Neuronal stem cell (in vitro differentiated cells): Measurements from ENCODE around the gene CPNE4.

ENCODE experiments used
- DNase-seq: peaks from one replicate; pipeline ENCODE4 v3.0.0-alpha.2; 2013; ENCODE audit warnings: low spot score
- H2AFZ ChIP-seq: one replicate; pipeline ENCODE4 v1.6.1; 2013; ENCODE audit warnings: mild to moderate bottlenecking, low read length, inconsistent platforms
- H2AK5ac ChIP-seq: 2 replicates; pipeline ENCODE4 v1.6.1; 2013; ENCODE audit warnings: low read depth, mild to moderate bottlenecking, inconsistent platforms, low read length, moderate library complexity, mixed read lengths
- H2BK120ac ChIP-seq: 2 replicates; pipeline ENCODE4 v1.6.1; 2013; ENCODE audit warnings: low read depth, mild to moderate bottlenecking, inconsistent platforms, low read length, moderate library complexity, mixed read lengths
- H2BK12ac ChIP-seq: one replicate; pipeline ENCODE4 v1.6.1; 2013; ENCODE audit warnings: low read length, inconsistent platforms
- H2BK15ac ChIP-seq: 2 replicates; pipeline ENCODE4 v1.6.1; 2013; ENCODE audit warnings: mild to moderate bottlenecking, low read length, inconsistent platforms, mixed read lengths
- H2BK5ac ChIP-seq: one replicate; pipeline ENCODE4 v1.6.1; 2013; ENCODE audit warnings: inconsistent platforms, mild to moderate bottlenecking, low read length, moderate library complexity
- H3K14ac ChIP-seq: one replicate; pipeline ENCODE4 v1.6.1; 2013; ENCODE audit warnings: low read length, inconsistent platforms
- H3K18ac ChIP-seq: 2 replicates; pipeline ENCODE4 v1.6.1; 2013; ENCODE audit warnings: low read length, inconsistent platforms
- H3K23ac ChIP-seq: 2 replicates; pipeline ENCODE4 v1.6.1; 2013; ENCODE audit warnings: low read depth, mild to moderate bottlenecking, mixed read lengths, low read length, inconsistent platforms; ENCODE audit not compliant: poor library complexity
- H3K27ac ChIP-seq: replicated peaks from 3 replicates; pipeline ENCODE4 v1.5.1; 2013; ENCODE audit warnings: low read length, inconsistent platforms
- H3K27me3 ChIP-seq, 3 experiments: 2 replicates each; pipeline ENCODE4 v1.6.1; 2013; ENCODE audit warnings: low read length in 3 of 3, mild to moderate bottlenecking in 2 of 3, inconsistent platforms in 1 of 3, low read depth in 1 of 3, mixed read lengths in 1 of 3, moderate library complexity in 1 of 3; ENCODE audit not compliant: control insufficient read depth in 3 of 3, insufficient read depth in 3 of 3
- H3K36me3 ChIP-seq, 2 donors: replicated peaks in 1 of 2; 2 replicates each; pipeline ENCODE4 v1.6.1; 2013; ENCODE audit warnings: low read length in 2 of 2; ENCODE audit not compliant: control insufficient read depth in 2 of 2, insufficient read depth in 2 of 2
- H3K4ac ChIP-seq: 2 replicates; pipeline ENCODE4 v1.6.1; 2013; ENCODE audit warnings: inconsistent platforms, mild to moderate bottlenecking, low read length, moderate library complexity
- H3K4me1 ChIP-seq, 2 donors: 1 replicate in 1 of 2; 2 replicates in 1 of 2; pipeline ENCODE4 v1.6.1; 2013; ENCODE audit warnings: low read length in 2 of 2, low read depth in 1 of 2; ENCODE audit not compliant: control insufficient read depth in 2 of 2, insufficient read depth in 1 of 2
- H3K4me2 ChIP-seq: one replicate; pipeline ENCODE4 v1.6.1; 2013; ENCODE audit warnings: mild to moderate bottlenecking, low read length, inconsistent platforms; ENCODE audit not compliant: insufficient read depth, poor library complexity, severe bottlenecking
- H3K4me3 ChIP-seq, 2 donors: 2 replicates each; pipeline ENCODE4 v1.5.1; 2013; ENCODE audit warnings: low read length in 2 of 2, mild to moderate bottlenecking in 2 of 2, inconsistent platforms in 1 of 2, moderate library complexity in 1 of 2
- H3K79me1 ChIP-seq: one replicate; pipeline ENCODE4 v1.6.1; 2013; ENCODE audit warnings: low read depth, mild to moderate bottlenecking, inconsistent platforms, low read length, moderate library complexity
- H3K9ac ChIP-seq: one replicate; pipeline ENCODE4 v1.6.1; 2013; ENCODE audit warnings: mild to moderate bottlenecking, low read depth, low read length, inconsistent platforms; ENCODE audit not compliant: poor library complexity
- H3K9me3 ChIP-seq, 2 donors: replicated peaks in 1 of 2; 2 replicates each; pipeline versions ENCODE3 to v1.6.1; 2013; ENCODE audit warnings: low read length in 2 of 2, mild to moderate bottlenecking in 2 of 2, inconsistent platforms in 1 of 2, low read depth in 1 of 2, mixed read lengths in 1 of 2, moderate library complexity in 1 of 2; ENCODE audit not compliant: control insufficient read depth in 2 of 2, insufficient read depth in 1 of 2
- H4K8ac ChIP-seq: one replicate; pipeline ENCODE4 v1.6.1; 2013; ENCODE audit warnings: low read depth, mild to moderate bottlenecking, inconsistent platforms, low read length, moderate library complexity
- H4K91ac ChIP-seq: one replicate; pipeline ENCODE4 v1.6.1; 2013; ENCODE audit warnings: low read length, low read depth, mild to moderate bottlenecking, inconsistent platforms; ENCODE audit not compliant: poor library complexity
- WGBS, 2 donors: extraction: QIAGEN DNeasy Blood & Tissue Kit; methylation state at CpG; one replicate each; pipeline ENCODE4 v1.1.7; 2013; ENCODE audit warnings: missing lambda C conversion rate in 2 of 2, mixed read lengths in 1 of 2; ENCODE audit not compliant: insufficient read length in 2 of 2, insufficient replicate concordance in 1 of 2; ENCODE audit errors: extremely low coverage in 2 of 2; 5-methylcytosine and 5-hydroxymethylcytosine counted together

The CPNE4 gene

DNA sequence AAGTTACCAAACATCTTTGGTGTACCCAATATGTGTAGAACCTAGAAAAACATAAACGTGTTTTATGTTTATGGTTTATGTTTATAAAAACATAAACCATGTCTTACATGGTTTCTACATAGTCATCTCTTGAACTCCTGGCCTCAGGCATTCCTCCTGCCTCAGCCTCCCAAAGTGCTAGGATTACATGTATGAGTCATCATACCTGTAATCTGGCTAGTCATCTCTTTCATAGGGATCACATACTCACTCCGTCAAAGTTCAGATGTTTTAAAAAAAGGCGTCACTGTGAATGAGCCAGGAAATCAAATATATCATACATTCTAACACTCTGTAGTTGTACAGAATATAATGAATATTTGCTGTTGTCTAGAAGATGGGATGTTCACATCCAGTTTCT is 178.6 kb downstream of the CPNE4 start:
- H3K4ac ChIP-seq, result no peak overlapping the region
- no peak overlapping the region for H2BK15ac ChIP-seq
- H3K18ac ChIP-seq, result no peak overlapping the region
- H3K79me1 ChIP-seq, result no peaks in the 10 kb centered on the region
- no peak overlapping the region for H3K4me2 ChIP-seq
- H3K4me1 ChIP-seq, result no peaks in the 10 kb centered on the region
- H3K9ac ChIP-seq, result no peak overlapping the region
- no peak overlapping the region for H3K14ac ChIP-seq
- no CpG with 5 or more reads among the region's 3 CpGs for WGBS, 2 donors
- H3K23ac ChIP-seq, result no peak overlapping the region
- no peak overlapping the region for H3K27ac ChIP-seq
- H4K8ac ChIP-seq, result no peak overlapping the region
- no peak overlapping the region for H3K4me3 ChIP-seq
- no peak overlapping the region for H2AK5ac ChIP-seq
- no peak overlapping the region for H2BK5ac ChIP-seq
- no peaks in the 10 kb centered on the region for H3K36me3 ChIP-seq
- no peak overlapping the region for H2BK12ac ChIP-seq
- no peak overlapping the region for H2AFZ ChIP-seq
- no peak overlapping the region for H4K91ac ChIP-seq
- H3K9me3 ChIP-seq, result no peaks in the 10 kb centered on the region
- DNase-seq, result no peak
- H2BK120ac ChIP-seq, result no peak overlapping the region
- no peaks in the 10 kb centered on the region for H3K27me3 ChIP-seq

DNA sequence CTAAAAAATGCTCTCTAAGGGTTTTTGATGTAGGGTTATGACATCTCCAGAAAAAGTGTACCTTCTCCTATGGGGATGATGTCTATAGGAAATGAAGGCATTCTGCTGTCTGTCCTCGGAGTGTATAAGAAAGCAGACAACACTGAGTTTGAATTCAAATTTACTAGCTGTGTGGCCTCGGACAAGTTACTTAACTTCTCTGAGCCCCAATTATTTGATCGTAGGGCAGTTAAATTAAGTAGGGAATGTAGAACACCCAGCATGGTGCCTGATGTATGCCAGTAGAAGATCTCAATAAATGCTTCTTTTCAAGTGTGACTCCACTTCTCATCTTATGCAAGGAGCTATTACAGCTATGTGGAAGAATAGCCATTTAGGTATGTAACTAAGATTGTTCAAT is 184.6 kb downstream of the CPNE4 start:
- Histone ChIP-seq H3K27ac (no peak overlapping the region), H4K91ac (no peak overlapping the region), H2AFZ (no peak overlapping the region), H4K8ac (no peak overlapping the region), H2AK5ac (no peak overlapping the region), H3K9ac (no peak overlapping the region), H3K27me3 (no peaks in the 10 kb centered on the region), H3K4me3 (no peak overlapping the region), H3K36me3 (no peaks in the 10 kb centered on the region), H3K79me1 (no peaks in the 10 kb centered on the region), H3K23ac (no peak overlapping the region), H3K14ac (no peak overlapping the region), H3K4ac (no peak overlapping the region), H3K4me2 (no peak overlapping the region), H2BK12ac (no peak overlapping the region), H3K18ac (no peak overlapping the region), H2BK120ac (no peak overlapping the region), H3K9me3 (no peaks in the 10 kb centered on the region), H3K4me1 (no peaks in the 10 kb centered on the region), H2BK15ac (no peak overlapping the region), H2BK5ac (no peak overlapping the region)
- DNase-seq, result no peak
- WGBS, 2 donors, result no CpG with 5 or more reads among the region's 3 CpGs

DNA sequence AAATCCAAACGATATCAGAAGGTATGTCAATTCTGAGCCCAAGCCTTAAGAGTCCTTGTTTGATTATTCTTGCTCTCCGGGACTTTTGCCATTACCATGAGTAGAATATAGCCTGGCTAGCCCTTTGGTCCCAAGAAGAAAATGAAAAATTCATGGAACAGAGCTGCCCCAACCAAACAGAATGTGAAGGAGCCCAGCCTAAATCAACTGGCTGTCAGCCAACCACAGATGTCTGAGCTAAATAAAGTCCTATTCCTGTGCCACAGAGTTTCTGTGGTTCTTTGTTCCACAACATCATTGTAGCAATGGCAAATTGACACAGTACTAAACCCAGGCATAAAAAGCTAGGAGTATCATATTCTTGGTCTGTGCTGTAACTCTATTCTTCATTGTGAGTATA is 185.2 kb downstream of the CPNE4 start:
- Histone ChIP-seq H2BK5ac (no peak overlapping the region), H3K27ac (no peak overlapping the region), H2BK12ac (no peak overlapping the region), H3K36me3 (no peaks in the 10 kb centered on the region), H3K14ac (no peak overlapping the region), H3K9me3 (no peaks in the 10 kb centered on the region), H2AFZ (no peak overlapping the region), H3K27me3 (no peaks in the 10 kb centered on the region), H3K18ac (no peak overlapping the region), H3K23ac (no peak overlapping the region), H2BK15ac (no peak overlapping the region), H2AK5ac (no peak overlapping the region), H4K8ac (no peak overlapping the region), H3K79me1 (no peaks in the 10 kb centered on the region), H3K4me1 (no peaks in the 10 kb centered on the region), H4K91ac (no peak overlapping the region), H3K4me2 (no peak overlapping the region), H3K4me3 (no peak overlapping the region), H2BK120ac (no peak overlapping the region), H3K9ac (no peak overlapping the region), H3K4ac (no peak overlapping the region)
- WGBS, 2 donors, result no CpG with 5 or more reads among the region's 2 CpGs
- DNase-seq, result no peak

DNA sequence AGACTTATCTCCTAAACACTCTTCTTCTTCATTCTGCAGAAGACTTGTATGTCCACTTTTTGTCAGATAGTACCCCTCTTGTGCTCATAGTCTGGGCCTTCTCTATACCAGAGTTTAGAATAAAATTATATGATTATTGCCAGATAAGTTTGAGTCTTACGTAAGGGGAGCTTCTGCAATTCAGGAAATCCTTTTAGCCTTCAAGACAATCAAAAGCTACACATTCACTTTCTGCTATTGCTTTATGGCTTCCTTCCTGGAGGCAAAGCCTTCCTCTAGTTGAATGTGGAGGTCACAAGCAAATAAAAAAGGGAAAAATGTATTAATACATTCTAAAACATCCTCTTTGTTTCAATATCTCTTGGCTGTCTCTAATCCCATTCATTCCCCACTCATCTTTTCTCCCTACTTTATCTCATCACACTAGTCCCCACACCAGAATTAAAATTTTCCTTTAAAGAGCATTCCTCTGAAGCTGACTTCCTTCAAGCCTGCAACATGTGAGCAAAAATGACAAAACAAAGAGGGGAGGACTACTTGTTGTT is 186.8 kb downstream of the CPNE4 start:
- H3K9me3 ChIP-seq, result no peaks in the 10 kb centered on the region
- H2AK5ac ChIP-seq, result no peak overlapping the region
- no peak overlapping the region for H4K8ac ChIP-seq
- no peak overlapping the region for H2BK12ac ChIP-seq
- H2BK15ac ChIP-seq, result no peak overlapping the region
- no CpG with 5 or more reads among the region's 1 CpG for WGBS, 2 donors
- H2BK5ac ChIP-seq, result no peak overlapping the region
- H3K27me3 ChIP-seq, result no peaks in the 10 kb centered on the region
- no peak overlapping the region for H3K4me3 ChIP-seq
- no peak overlapping the region for H3K23ac ChIP-seq
- H4K91ac ChIP-seq, result no peak overlapping the region
- H3K36me3 ChIP-seq, result no peaks in the 10 kb centered on the region
- H3K4ac ChIP-seq, result no peak overlapping the region
- H3K79me1 ChIP-seq, result no peaks in the 10 kb centered on the region
- no peak overlapping the region for H3K18ac ChIP-seq
- H2BK120ac ChIP-seq, result no peak overlapping the region
- H2AFZ ChIP-seq, result no peak overlapping the region
- no peak overlapping the region for H3K14ac ChIP-seq
- H3K4me2 ChIP-seq, result no peak overlapping the region
- no peak for DNase-seq
- H3K4me1 ChIP-seq, result no peaks in the 10 kb centered on the region
- no peak overlapping the region for H3K9ac ChIP-seq
- no peak overlapping the region for H3K27ac ChIP-seq
